Sigmoid colon (tissue), 4 donors: ENCODE results near the gene PIAS2.

Experiments
- CTCF ChIP-seq, 4 experiments: fragments of 450-650 bp in 3 of 4; fragments of 200-600 bp in 1 of 4; IDR thresholded peaks; one replicate each; pipeline ENCODE4 v1.5.1; 2016 to 2019; ENCODE audit warnings: antibody characterized with exemption in 4 of 4, mild to moderate bottlenecking in 3 of 4, moderate library complexity in 2 of 4
- EP300 ChIP-seq, 4 donors: sonication (generic); formaldehyde crosslinking; IDR thresholded peaks; one replicate each; pipeline ENCODE4 v1.6.1; 2017; ENCODE audit warnings: antibody characterized with exemption in 4 of 4
- POLR2A ChIP-seq, 2 donors: fragments of 450-650 bp; IDR thresholded peaks; one replicate each; pipeline ENCODE4 v1.6.1; 2016; ENCODE audit warnings: antibody characterized with exemption in 2 of 2, mild to moderate bottlenecking in 2 of 2, moderate library complexity in 2 of 2
- POLR2AphosphoS5 ChIP-seq, 4 donors: sonication (generic); formaldehyde crosslinking; IDR thresholded peaks; one replicate each; pipeline ENCODE4 v1.6.1; 2017; ENCODE audit warnings: antibody characterized with exemption in 4 of 4

GRCh38 chr18:46920653-46921052 is 3.3 kb upstream of the PIAS2 start:
- no peak for TF ChIP-seq CTCF (IDR thresholded peaks at IDR 0.05)
- TF ChIP-seq POLR2A (IDR thresholded peaks at IDR 0.05) = no peak
- no peak for TF ChIP-seq POLR2AphosphoS5 (IDR thresholded peaks at IDR 0.05)
- TF ChIP-seq EP300 (IDR thresholded peaks at IDR 0.05) = no peak
